ENCODE measurements around the gene EFCAB7.

Gene EFCAB7

GRCh38 chr1:63522891-63523728 lies at the start of gene EFCAB7, which contains the start of gene ITGB3BP:
EFCAB7 (plus strand) TSS chr1:63523525; CDS start chr1:63525573, 2,048 bp downstream.
ITGB3BP (minus strand) TSS chr1:63523225; CDS start chr1:63523133, 92 bp downstream.
- TF ChIP-seq CTCF (conservative IDR thresholded peaks at IDR 0.05) (no peak), ZFX (IDR thresholded peaks at IDR 0.05) (peak; percentile 69)
- H3K27ac ChIP-seq = peak within 1 kb of the TSS; percentile 76

GRCh38 chr1:63475761-63476160 lies 47.6 kb upstream of the EFCAB7 start:
- no peak overlapping the region for H3K27ac ChIP-seq
- TF ChIP-seq CTCF (conservative IDR thresholded peaks at IDR 0.05) (no peak), ZFX (IDR thresholded peaks at IDR 0.05) (no peak)

- no peak overlapping the region for H3K27ac ChIP-seq
- no peak for TF ChIP-seq ZFX (IDR thresholded peaks at IDR 0.05)
- no peak for TF ChIP-seq CTCF (conservative IDR thresholded peaks at IDR 0.05)
These were observed 43.3 kb upstream of the EFCAB7 start for GRCh38 chr1:63480057-63480456.

GRCh38 chr1:63486629-63487028 lies 36.7 kb upstream of the EFCAB7 start:
- TF ChIP-seq ZFX (IDR thresholded peaks at IDR 0.05) (no peak), CTCF (conservative IDR thresholded peaks at IDR 0.05) (no peak)
- H3K27ac ChIP-seq = no peak overlapping the region

GRCh38 chr1:63487336-63488065 lies 35.8 kb upstream of the EFCAB7 start:
- H3K27ac ChIP-seq = no peak overlapping the region
- no peak for TF ChIP-seq CTCF (conservative IDR thresholded peaks at IDR 0.05)
- TF ChIP-seq ZFX (IDR thresholded peaks at IDR 0.05) = no peak

- TF ChIP-seq ZFX (IDR thresholded peaks at IDR 0.05) = no peak
- TF ChIP-seq CTCF (conservative IDR thresholded peaks at IDR 0.05) = no peak
- no peak overlapping the region for H3K27ac ChIP-seq
These were observed 25.7 kb upstream of the EFCAB7 start for GRCh38 chr1:63497577-63497976.

- no peak overlapping the region for H3K27ac ChIP-seq
- no peak for TF ChIP-seq ZFX (IDR thresholded peaks at IDR 0.05)
- TF ChIP-seq CTCF (conservative IDR thresholded peaks at IDR 0.05) = no peak
These were observed 25.2 kb upstream of the EFCAB7 start for GRCh38 chr1:63498106-63498505.

Data from C4-2B (cell line).